Hematopoietic multipotent progenitor cell treated with erythropoietin and hydrocortisone succinate and interleukin-3 and kit ligand, for 6 days (in vitro differentiated cells): ENCODE results near the gene CFAP251.
A peak's percentile ranks its signal among the peaks of the same experiment; 100 is the strongest.

Experiments
- DNase-seq: peaks from one replicate; pipeline ENCODE4 v3.0.0-alpha.2; 2015

Gene CFAP251

GRCh38 chr12:122005252-122005776 is 86.9 kb downstream of the CFAP251 start:
- DNase-seq = no peak

GRCh38 chr12:122006186-122006926 is 88.0 kb downstream of the CFAP251 start:
- DNase-seq = no peak

DNA sequence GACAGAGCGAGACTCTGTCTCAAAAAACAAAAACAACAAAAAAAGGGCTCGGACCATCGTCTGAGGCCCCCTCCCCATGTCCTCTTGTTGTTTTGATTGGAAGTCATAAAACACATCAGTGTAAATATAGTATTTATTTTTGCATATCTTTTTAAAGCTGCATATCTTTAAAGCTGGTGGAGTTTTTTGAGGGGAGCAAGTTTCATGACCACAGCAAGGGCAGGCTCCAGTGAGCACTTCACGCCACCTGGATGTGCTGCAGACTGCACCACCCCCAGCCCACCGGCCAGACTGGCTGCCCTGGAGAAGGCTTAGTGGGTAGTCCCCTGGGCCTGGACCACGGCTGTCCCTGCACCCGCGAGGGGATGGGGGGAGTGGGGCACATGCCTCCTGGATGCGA is 91.3 kb downstream of the CFAP251 start:
- no peak for DNase-seq

DNA sequence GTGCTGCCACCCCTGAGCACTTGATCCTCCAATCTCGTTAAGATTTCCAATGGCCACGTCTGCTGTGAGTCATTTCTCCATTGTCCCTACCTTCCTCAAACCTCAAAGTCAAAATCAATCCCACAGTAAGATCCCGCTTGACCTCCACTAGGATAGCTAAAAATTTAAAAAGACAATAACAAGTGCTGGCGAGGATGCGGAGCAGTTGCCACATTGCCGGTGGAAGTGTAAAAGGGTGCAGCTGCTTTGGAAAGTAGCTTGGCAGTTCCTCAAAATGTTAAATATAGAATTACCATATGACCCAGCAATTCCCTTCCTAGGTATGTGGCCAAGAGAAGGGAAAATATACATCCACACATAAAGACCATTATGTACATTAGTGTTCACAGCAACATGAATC is 93.8 kb downstream of the CFAP251 start:
- DNase-seq = no peak

- DNase-seq = no peak
Measured at GRCh38 chr12:122013136-122013535, 94.7 kb downstream of the CFAP251 start.

- DNase-seq = peak; percentile 59
Measured at GRCh38 chr12:122013791-122014590, 95.6 kb downstream of the CFAP251 start.

- DNase-seq = no peak
Measured at GRCh38 chr12:122014781-122015180, 96.4 kb downstream of the CFAP251 start.

- no peak for DNase-seq
Measured at GRCh38 chr12:122018457-122018856, 100.1 kb downstream of the CFAP251 start.

GRCh38 chr12:122018937-122019336 is 100.5 kb downstream of the CFAP251 start:
- DNase-seq = no peak

DNA sequence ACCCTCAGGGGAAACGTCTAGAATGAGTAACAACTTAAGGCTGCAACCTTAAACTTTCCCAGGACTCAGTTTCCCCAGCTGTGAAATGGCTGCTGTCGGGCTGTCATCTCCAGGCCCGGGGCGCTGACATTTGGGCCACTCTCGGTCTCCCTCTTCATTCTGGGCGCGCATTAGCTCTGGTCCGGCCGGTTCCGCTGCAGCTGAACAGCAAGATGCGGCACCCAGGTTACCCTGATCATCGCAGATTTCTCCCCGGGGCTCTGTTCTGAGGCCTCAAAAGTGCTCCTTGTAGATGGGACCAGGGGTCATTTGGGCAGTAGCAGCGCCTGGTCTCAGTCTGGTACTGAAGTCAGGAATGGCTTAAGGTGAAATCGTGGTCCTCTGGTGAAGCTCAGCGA is 102.4 kb downstream of the CFAP251 start:
- no peak for DNase-seq

DNA sequence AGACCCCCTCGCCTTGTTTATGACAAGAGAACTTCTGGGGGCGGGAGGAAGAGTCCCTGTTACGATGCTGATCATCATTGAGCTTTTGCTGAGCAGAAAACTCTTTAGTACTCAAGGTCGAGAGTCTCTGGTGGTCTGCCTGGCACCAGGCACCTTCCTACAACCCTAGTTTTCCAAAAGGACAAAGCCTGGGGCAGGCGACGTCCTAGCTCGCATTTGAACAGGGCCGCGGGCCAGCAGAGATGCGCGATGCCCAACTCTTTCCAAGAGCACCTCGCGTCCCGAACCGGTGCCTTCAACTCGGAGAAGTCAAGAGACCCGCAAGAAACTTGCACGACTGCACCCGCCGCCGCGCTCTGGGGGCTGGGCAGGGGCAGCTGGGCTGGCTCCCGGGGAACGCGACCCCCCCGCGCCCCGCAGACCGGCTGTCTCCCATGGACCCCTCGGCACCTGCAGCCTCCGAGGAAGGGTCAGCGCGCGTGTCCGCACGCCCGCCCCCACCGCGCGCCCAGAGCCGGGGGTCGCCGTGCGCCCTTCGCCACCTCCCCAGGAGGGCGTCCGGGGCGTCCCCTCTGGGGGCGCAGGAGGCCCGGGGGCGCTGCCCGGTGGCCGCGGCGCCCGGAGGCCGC is 102.9 kb downstream of the CFAP251 start:
- peak; percentile 64 for DNase-seq

- peak; percentile 76 for DNase-seq
Measured at GRCh38 chr12:122021822-122022392, 103.5 kb downstream of the CFAP251 start, which contains the start of gene BCL7A. Gene BCL7A (plus strand): TSS chr12:122021884. CDS start chr12:122022092, 208 bp downstream.

- peak; percentile 53 for DNase-seq
Measured at GRCh38 chr12:122022393-122023338, 104.3 kb downstream of the CFAP251 start.

- DNase-seq = peak; percentile 54
Measured at GRCh38 chr12:122023339-122024131, 105.1 kb downstream of the CFAP251 start.

GRCh38 chr12:122024132-122024785 is 105.9 kb downstream of the CFAP251 start:
- peak; percentile 82 for DNase-seq

GRCh38 chr12:122026706-122027333 is 108.4 kb downstream of the CFAP251 start:
- DNase-seq = no peak

- no peak for DNase-seq
Measured at GRCh38 chr12:122028165-122028904, 109.9 kb downstream of the CFAP251 start.

DNA sequence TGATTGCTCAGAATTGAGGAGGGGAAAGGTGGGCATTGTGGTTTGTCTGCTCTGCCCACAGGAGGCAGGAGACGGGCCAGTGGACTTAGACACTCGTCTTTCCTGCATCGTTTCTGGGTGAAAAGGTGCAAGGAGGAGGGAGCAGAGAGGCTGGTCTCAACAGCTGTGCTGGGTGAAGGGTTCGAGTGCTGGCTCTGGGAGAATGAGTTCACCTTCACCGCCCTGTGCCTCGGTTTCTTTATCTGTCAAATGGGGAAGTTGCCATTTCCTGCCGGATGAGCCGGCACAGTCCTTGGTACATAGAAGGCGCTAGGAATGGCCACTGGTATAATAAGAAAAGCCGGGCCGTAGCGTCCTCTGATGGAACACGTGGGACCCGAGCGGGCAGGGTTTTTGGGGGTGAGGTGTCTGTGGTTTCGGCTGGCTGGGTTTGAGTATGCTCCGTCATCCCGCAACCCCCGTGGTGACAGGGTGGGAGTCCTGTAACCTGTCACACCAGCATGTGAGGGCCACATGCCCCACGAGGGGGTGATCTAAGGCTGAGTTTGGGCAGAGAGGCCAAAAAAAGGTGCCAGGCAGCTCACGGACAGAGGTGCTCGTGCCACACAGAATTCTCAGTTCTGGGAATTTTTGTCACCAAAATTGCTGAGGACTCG is 110.6 kb downstream of the CFAP251 start:
- DNase-seq = no peak
